Psoas muscle (tissue), 8 donors: ENCODE results near the gene TUBGCP4. TPM values are rescaled to one million over a fixed set of nuclear protein-coding genes. Genes with fewer than 3 reads are reported as not detected.
A peak's percentile ranks its signal among the peaks of the same experiment; 100 is the strongest.

Experiments
- ATAC-seq, 4 donors: fragments of 200-7000 bp; cut with Tn5 transposase; one replicate each; pipeline ENCODE4 v1.9.1; 2020; ENCODE audit warnings: moderate library complexity in 3 of 4, mild to moderate bottlenecking in 2 of 4
- DNase-seq, 2 donors: peaks; one replicate each; pipeline ENCODE4 v3.0.0-alpha.2; 2020
- H3K27ac ChIP-seq: fragments of 200-600 bp; one replicate; pipeline ENCODE4 v1.8.0; 2022
- H3K27me3 ChIP-seq, 3 donors: fragments of 200-600 bp in 1 of 3; one replicate each; pipeline versions ENCODE4 v1.6.1 to v1.8.0; 2013 to 2022; ENCODE audit warnings: low read length in 2 of 3, mild to moderate bottlenecking in 2 of 3, moderate library complexity in 1 of 3; ENCODE audit not compliant: insufficient read depth in 3 of 3
- H3K36me3 ChIP-seq, 2 donors: fragments of 200-600 bp in 1 of 2; one replicate each; pipeline versions ENCODE4 v1.6.1 to v1.8.0; 2013 to 2022; ENCODE audit warnings: low read depth in 1 of 2, mild to moderate bottlenecking in 1 of 2, moderate library complexity in 1 of 2; ENCODE audit not compliant: insufficient read depth in 1 of 2
- H3K4me1 ChIP-seq: fragments of 200-600 bp; one replicate; pipeline ENCODE4 v1.8.0; 2022
- H3K4me3 ChIP-seq: fragments of 200-600 bp; one replicate; pipeline ENCODE4 v1.8.0; 2022; ENCODE audit warnings: mild to moderate bottlenecking
- H3K9me3 ChIP-seq: fragments of 200-600 bp; one replicate; pipeline ENCODE4 v1.8.0; 2022
- CTCF ChIP-seq: fragments of 200-600 bp; IDR thresholded peaks from one replicate; pipeline ENCODE4 v1.8.0; 2022; ENCODE audit warnings: antibody characterized with exemption
- WGBS, 3 donors: extraction: QIAGEN DNeasy Blood & Tissue Kit; methylation state at CpG; one replicate each; pipeline versions ENCODE4 v1.1.6 to v1.1.7; 2013; 5-methylcytosine and 5-hydroxymethylcytosine counted together
- intact Hi-C, 2 donors: fragments of 100-400 bp; cut with DNase I; formaldehyde crosslinking; loops; one replicate each; pipeline versions ENCODE4 v1.11.0 to v1.14.2; 2022
- polyA plus RNA-seq, 3 donors: library from polyadenylated mRNA; stranded (reverse); fragments of 200-250 nt; gene quantifications; one replicate each; pipeline ENCODE4 v1.2.3, GENCODE V29; 2013
- total RNA-seq, 4 donors: library from RNA; stranded (reverse); fragmentation: NEBNext Ultra II Directional in 2 of 4; extraction: Animal tissue kit (Norgen Biotek cat#: 25700) in 2 of 4; gene quantifications; one replicate each; pipeline versions ENCODE4 v1.2.1 to v1.2.4, GENCODE V29; 2021 to 2023
- donor health status: healthy with polysubstance abuse.
- donor health status: DM: no; HTN: no; CAD: no; lungs with moderate emphysema.
- donor health status: Bipolar disorder and iron deficiency.
- donor health status: healthy.
- donor health status: DM: yes; HTN: yes; CAD: no.
- donor health status: DM: no; HTN: no; CAD: no.
- donor health status: DM: no; HTN: no; CAD: no.
- donor health status: DM: yes; HTN: yes; CAD: no.

Gene TUBGCP4
- total and polyA plus RNA-seq, 7 donors, result 6.1 to 21.0 (median 12.8) TPM

GRCh38 chr15:43408789-43409188 lies 37.9 kb downstream of the TUBGCP4 start:
- 81 to 90% (median 86%) methylated on average over 4 of the region's 4 CpGs for WGBS, 3 donors
- Histone ChIP-seq H3K9me3 (no peaks in the 10 kb centered on the region), H3K27ac (no peak overlapping the region), H3K4me3 (no peak overlapping the region), H3K27me3 (no peaks in the 10 kb centered on the region), H3K36me3 (peaks cover 21 to 100% of the 10 kb centered on the region in 2 donors), H3K4me1 (no peaks in the 10 kb centered on the region)
- ATAC-seq (no peak), DNase-seq (no peak)
- TF ChIP-seq CTCF, result no peak
- intact Hi-C loops, result no loop called here

GRCh38 chr15:43410572-43411214 lies 39.8 kb downstream of the TUBGCP4 start:
- H3K4me3 ChIP-seq, result no peak overlapping the region
- ATAC-seq (no peak), DNase-seq (no peak)
- no peak for TF ChIP-seq CTCF
- H3K9me3 ChIP-seq, result no peaks in the 10 kb centered on the region
- no peaks in the 10 kb centered on the region for H3K27me3 ChIP-seq
- no peak overlapping the region for H3K27ac ChIP-seq
- intact Hi-C loops, result no loop called here
- H3K4me1 ChIP-seq, result no peaks in the 10 kb centered on the region
- H3K36me3 ChIP-seq, result peaks cover 21 to 100% of the 10 kb centered on the region in 2 donors
- WGBS, 3 donors, result 84 to 88% (median 85%) methylated on average over 5 of the region's 5 CpGs

DNA sequence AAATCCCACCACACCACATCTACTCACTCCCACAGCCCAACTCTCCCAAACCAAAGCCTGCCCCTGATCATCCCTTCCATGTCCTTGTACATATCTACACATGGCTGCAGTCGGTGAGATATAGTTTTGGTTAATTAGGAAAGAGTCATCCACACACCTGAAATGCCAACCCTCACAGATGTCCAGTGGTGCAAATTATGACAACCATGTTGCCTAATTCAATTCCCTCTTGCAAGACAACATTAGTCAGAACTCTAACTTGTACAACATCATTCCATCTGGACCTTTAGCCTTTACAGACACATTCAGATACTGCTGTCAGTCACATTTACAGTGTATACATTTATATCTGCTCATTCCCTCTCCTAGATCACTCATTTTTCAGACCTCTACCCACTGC lies 41.2 kb downstream of the TUBGCP4 start:
- intact Hi-C loops, result no loop called here
- H3K4me3 ChIP-seq, result no peak overlapping the region
- DNase-seq (no peak), ATAC-seq (no peak)
- no peak for TF ChIP-seq CTCF
- H3K9me3 ChIP-seq, result no peaks in the 10 kb centered on the region
- no peak overlapping the region for H3K27ac ChIP-seq
- H3K36me3 ChIP-seq, result peaks cover 19 to 100% of the 10 kb centered on the region in 2 donors
- H3K4me1 ChIP-seq, result no peaks in the 10 kb centered on the region
- 97% methylated on average over 1 of the region's 1 CpG for WGBS, 3 donors
- no peaks in the 10 kb centered on the region for H3K27me3 ChIP-seq

GRCh38 chr15:43414196-43414595 lies 43.3 kb downstream of the TUBGCP4 start:
- DNase-seq (no peak), ATAC-seq (no peak)
- Histone ChIP-seq H3K27me3 (no peaks in the 10 kb centered on the region), H3K4me3 (no peak overlapping the region), H3K36me3 (peaks cover 14 to 90% of the 10 kb centered on the region in 2 donors), H3K27ac (no peak overlapping the region), H3K9me3 (no peaks in the 10 kb centered on the region), H3K4me1 (no peaks in the 10 kb centered on the region)
- no peak for TF ChIP-seq CTCF
- intact Hi-C loops, result no loop called here

- intact Hi-C loops, result no loop called here
- H3K9me3 ChIP-seq, result no peaks in the 10 kb centered on the region
- no peak for DNase-seq
- H3K27ac ChIP-seq, result no peak overlapping the region
- H3K4me1 ChIP-seq, result no peaks in the 10 kb centered on the region
- H3K27me3 ChIP-seq, result no peaks in the 10 kb centered on the region
- peak in 3 of 4 donors; percentile 30 to 69 (median 32) for ATAC-seq
- H3K36me3 ChIP-seq, result peaks cover 6 to 76% of the 10 kb centered on the region in 2 donors
- TF ChIP-seq CTCF, result no peak
- no peak overlapping the region for H3K4me3 ChIP-seq
- WGBS, 3 donors, result 39 to 48% (median 42%) methylated on average over 10 of the region's 10 CpGs
Measured at GRCh38 chr15:43420435-43420834, 49.5 kb downstream of the TUBGCP4 start.
